K562 (cell line): ENCODE measurements around the gene TGM1. TPM values are rescaled to one million over a fixed set of nuclear protein-coding genes. Genes with fewer than 3 reads are reported as not detected.

ENCODE experiments used
- ATAC-seq: fragments of 200-7000 bp; cut with Tn5 transposase; 3 replicates; pipeline ENCODE4 v1.9.1; 2020; ENCODE audit warnings: moderate library complexity
- BruUV-seq: library from RNA; stranded (reverse); fragments of 400-500 nt; replicated peaks from 2 replicates; lab custom pipeline; 2021; lab: Mats Ljungman, UMichigan
- CTCF ChIA-PET: fragments of 300-600 bp; formaldehyde crosslinking; extraction: SDS; loops from one replicate; lab custom pipeline; 2021; ENCODE audit warnings: low intra/inter-chr PET ratio; lab: Yijun Ruan, JAX
- POLR2A ChIA-PET: fragments of 300-600, 350-650 bp; sonication (Branson Sonifier 250); formaldehyde crosslinking; extraction: SDS; loops from one replicate; lab custom pipeline; 2021; ENCODE audit warnings: antibody characterized with exemption, inconsistent platforms; lab: Yijun Ruan, JAX
- DNase-seq, 4 experiments: peaks; one replicate each; pipeline versions ENCODE4 v3.0.0 to v3.0.0-alpha.2; 2011 to 2018; ENCODE audit warnings: low spot score in 3 of 4, mixed read lengths in 3 of 4; ENCODE audit errors: extremely low read depth in 1 of 4
- FAIRE-seq: peaks from 2 replicates; lab custom pipeline; 2011; peaks lifted over from hg19 to GRCh38; lab: Jason Lieb, UNC
- H2AFZ ChIP-seq: 2 replicates; pipeline ENCODE4 v1.6.0; 2011; ENCODE audit warnings: low read depth, low read length, control low read depth, inconsistent platforms
- H3K27ac ChIP-seq: fragments of 200-600 bp; 3 replicates; pipeline ENCODE4 v1.8.0; 2011; ENCODE audit warnings: low read depth, mild to moderate bottlenecking, control low read depth, inconsistent platforms, low read length, moderate library complexity, mixed read lengths; ENCODE audit errors: extremely low read depth
- H3K27me3 ChIP-seq, 2 experiments: fragments of 300-600 bp in 1 of 2; 2 replicates in 1 of 2; 3 replicates in 1 of 2; pipeline versions ENCODE4 v1.6.0 to v1.8.0; 2011; ENCODE audit warnings: inconsistent platforms in 2 of 2, low read length in 2 of 2, mild to moderate bottlenecking in 1 of 2, mixed read lengths in 1 of 2, moderate library complexity in 1 of 2; ENCODE audit not compliant: control insufficient read depth in 2 of 2, insufficient read depth in 2 of 2
- H3K36me3 ChIP-seq: fragments of 300-600 bp; 3 replicates; pipeline ENCODE4 v1.8.0; 2011; ENCODE audit warnings: mild to moderate bottlenecking, low read length, inconsistent platforms; ENCODE audit not compliant: control insufficient read depth, insufficient read depth
- H3K4me1 ChIP-seq, 2 experiments: fragments of 200-600 bp in 1 of 2; replicated peaks in 1 of 2; 2 replicates in 1 of 2; 3 replicates in 1 of 2; pipeline versions ENCODE4 v1.5.1 to v1.8.0; 2011; ENCODE audit warnings: inconsistent platforms in 2 of 2, low read length in 2 of 2, mild to moderate bottlenecking in 1 of 2, mixed read lengths in 1 of 2, moderate library complexity in 1 of 2; ENCODE audit not compliant: control insufficient read depth in 2 of 2, insufficient read depth in 2 of 2
- H3K4me2 ChIP-seq: 2 replicates; pipeline ENCODE4 v1.6.1; 2011; ENCODE audit warnings: low read length, control low read depth, inconsistent platforms, mixed read lengths; ENCODE audit not compliant: insufficient read depth
- H3K4me3 ChIP-seq: fragments of 200-600 bp; sonication (generic), shearing (Covaris generic); 2 replicates; pipeline ENCODE4 v1.5.1; 2016; ENCODE audit warnings: control low read depth, inconsistent platforms
- H3K79me2 ChIP-seq: fragments of 200-600 bp; 3 replicates; pipeline ENCODE4 v1.8.0; 2011; ENCODE audit warnings: low read length, inconsistent platforms; ENCODE audit not compliant: control insufficient read depth, insufficient read depth
- H3K9ac ChIP-seq, 2 experiments: 2 replicates each; pipeline versions ENCODE4 v1.6.0 to v1.6.1; 2011; ENCODE audit warnings: low read depth in 2 of 2, low read length in 2 of 2, control low read depth in 1 of 2, inconsistent platforms in 1 of 2, mild to moderate bottlenecking in 1 of 2, mixed read lengths in 1 of 2; ENCODE audit not compliant: insufficient read depth in 1 of 2
- H3K9me1 ChIP-seq: one replicate; pipeline ENCODE4 v1.6.0; 2011; ENCODE audit warnings: inconsistent platforms, mild to moderate bottlenecking, low read length, moderate library complexity; ENCODE audit not compliant: control insufficient read depth, insufficient read depth
- H3K9me3 ChIP-seq: replicated peaks from 2 replicates; pipeline ENCODE4 v1.5.1; 2011; ENCODE audit warnings: low read depth, low read length, inconsistent platforms; ENCODE audit not compliant: control insufficient read depth, insufficient read depth
- H4K20me1 ChIP-seq: replicated peaks from 2 replicates; pipeline ENCODE4 v1.6.1; 2011; ENCODE audit warnings: low read length, inconsistent platforms, mixed read lengths; ENCODE audit not compliant: control insufficient read depth, insufficient read depth
- BCL6 ChIP-seq: fragments of 250-450 bp; sonication (Bioruptor Pico); IDR thresholded peaks from 2 replicates; pipeline ENCODE4 v1.4.0; 2020
- BDP1 ChIP-seq: IDR thresholded peaks from 3 replicates; pipeline ENCODE4 v1.6.1; 2011; ENCODE audit not compliant: insufficient read length, insufficient read depth
- CBFA2T2 ChIP-seq: fragments of 450-650 bp; conservative IDR thresholded peaks from 2 replicates; pipeline ENCODE4 v1.6.1; 2017; ENCODE audit warnings: mild to moderate bottlenecking
- CCNT2 ChIP-seq: IDR thresholded peaks from 2 replicates; pipeline ENCODE4 v1.6.1; 2011; ENCODE audit warnings: borderline replicate concordance, low read depth, mild to moderate bottlenecking, moderate library complexity, mixed read lengths, low read length; ENCODE audit not compliant: insufficient read length; ENCODE audit errors: extremely low read depth
- ERF ChIP-seq: fragments of 450-650 bp; formaldehyde crosslinking; IDR thresholded peaks from 2 replicates; pipeline ENCODE4 v1.4.0; 2020; ENCODE audit warnings: mild to moderate bottlenecking, mixed read lengths
- FOXK2 ChIP-seq, 2 experiments: fragments of 450-650 bp; IDR thresholded peaks in 1 of 2; conservative IDR thresholded peaks in 1 of 2; 2 replicates each; pipeline ENCODE4 v1.6.1; 2016; ENCODE audit warnings: low read depth in 2 of 2, mild to moderate bottlenecking in 1 of 2
- IFI16 ChIP-seq: fragments of 250-450 bp; sonication (Bioruptor Pico); IDR thresholded peaks from 2 replicates; pipeline ENCODE4 v2.1.2; 2022; ENCODE audit warnings: mild to moderate bottlenecking, inconsistent platforms
- MAZ ChIP-seq, 2 experiments: fragments of 450-650 bp in 1 of 2; sonication (generic) in 1 of 2; formaldehyde crosslinking; IDR thresholded peaks in 1 of 2; conservative IDR thresholded peaks in 1 of 2; 2 replicates each; pipeline versions ENCODE4 v1.4.0 to v1.5.0; 2020; ENCODE audit warnings: mild to moderate bottlenecking in 1 of 2, missing genetic modification reagents in 1 of 2
- NR2C1 ChIP-seq, 2 experiments: fragments of 450-650 bp; IDR thresholded peaks; 2 replicates each; pipeline ENCODE4 v1.6.1; 2017; ENCODE audit warnings: mild to moderate bottlenecking in 2 of 2, antibody characterized with exemption in 1 of 2, inconsistent platforms in 1 of 2, missing compliant biosample characterization in 1 of 2, missing genetic modification characterization in 1 of 2
- NR2F6 ChIP-seq: fragments of 450-650 bp; formaldehyde crosslinking; IDR thresholded peaks from 2 replicates; pipeline ENCODE4 v1.4.0; 2020; ENCODE audit warnings: mild to moderate bottlenecking
- NR3C1 ChIP-seq: sonication (generic); formaldehyde crosslinking; IDR thresholded peaks from 2 replicates; pipeline ENCODE4 v1.8.1; 2022; ENCODE audit warnings: missing genetic modification reagents
- TCF7 ChIP-seq: sonication (generic); IDR thresholded peaks from 2 replicates; pipeline ENCODE4 v1.6.1; 2016; ENCODE audit warnings: antibody characterized with exemption, borderline replicate concordance
- ZNF57 ChIP-seq: fragments of 450-650 bp; formaldehyde crosslinking; IDR thresholded peaks from 2 replicates; pipeline ENCODE4 v1.4.0; 2020; ENCODE audit warnings: mild to moderate bottlenecking, moderate library complexity
- WGBS: fragments of 100-300 bp; shearing (Covaris generic); methylation state at CpG from one replicate; pipeline ENCODE4 v1.1.6; 2016; ENCODE audit warnings: low coverage, mixed read lengths; ENCODE audit not compliant: insufficient coverage; ENCODE audit errors: missing lambda C conversion rate; 5-methylcytosine and 5-hydroxymethylcytosine counted together
- in situ Hi-C: fragments of 300-500 bp; cut with MboI; formaldehyde crosslinking; loops from 4 replicates; pipeline ENCODE4 v1.15.0; 2018; ENCODE audit warnings: inconsistent platforms, mixed read lengths
- intact Hi-C: fragments of 100-400 bp; cut with micrococcal nuclease; formaldehyde crosslinking; loops from 2 replicates; pipeline ENCODE4 v1.14.2; 2022
- polyA plus RNA-seq, 8 experiments: library from polyadenylated mRNA; depleted of rRNA in 4 of 8; stranded (reverse) in 5 of 8; unstranded in 3 of 8; fragments of >200 nt; fragmentation: Nextera tagmentation in 2 of 8; fragmentation: Illumina TruSeq in 1 of 8; extraction: Ambion mirVana in 2 of 8; extraction: Trizol in 1 of 8; gene quantifications; 2 replicates each; pipeline versions ENCODE4 v1.2.1 to v1.2.3, GENCODE V29; 2011 to 2014; ENCODE audit warnings: inconsistent platforms in 1 of 8, missing spikeins in 1 of 8
- total RNA-seq, 7 experiments: library from RNA; depleted of rRNA in 6 of 7; stranded (reverse); fragments of >200 nt in 6 of 7; fragmentation: Illumina TruSeq in 2 of 7; extraction: Trizol in 2 of 7; gene quantifications; 2 replicates each; pipeline versions ENCODE4 v1.2.1 to v1.2.3, GENCODE V29; 2011 to 2021; ENCODE audit warnings: low replicate concordance in 1 of 7
- TF ChIP-seq, protein P1 (sequence below): fragments of 250-450 bp; sonication (Bioruptor Pico); IDR thresholded peaks from 2 replicates; pipeline ENCODE4 v1.4.0; 2020; ENCODE audit warnings: borderline replicate concordance
- TF ChIP-seq, protein P2 (sequence below): fragments of 250-450 bp; sonication (Bioruptor Pico); IDR thresholded peaks from 2 replicates; pipeline ENCODE4 v1.8.0; 2021; ENCODE audit warnings: mild to moderate bottlenecking, moderate library complexity
- TF ChIP-seq, protein P3 (sequence below): sonication (generic); formaldehyde crosslinking; IDR thresholded peaks from 2 replicates; pipeline ENCODE4 v1.8.0; 2022; ENCODE audit warnings: missing genetic modification reagents, mild to moderate bottlenecking, borderline replicate concordance

TGM1 gene
- total and polyA plus RNA-seq, 9 of the 15 experiments (the other 6 are each of a cell fraction or from before 2014, with no cell fraction given), result 0.13 to 4.4 (median 0.88) TPM

DNA sequence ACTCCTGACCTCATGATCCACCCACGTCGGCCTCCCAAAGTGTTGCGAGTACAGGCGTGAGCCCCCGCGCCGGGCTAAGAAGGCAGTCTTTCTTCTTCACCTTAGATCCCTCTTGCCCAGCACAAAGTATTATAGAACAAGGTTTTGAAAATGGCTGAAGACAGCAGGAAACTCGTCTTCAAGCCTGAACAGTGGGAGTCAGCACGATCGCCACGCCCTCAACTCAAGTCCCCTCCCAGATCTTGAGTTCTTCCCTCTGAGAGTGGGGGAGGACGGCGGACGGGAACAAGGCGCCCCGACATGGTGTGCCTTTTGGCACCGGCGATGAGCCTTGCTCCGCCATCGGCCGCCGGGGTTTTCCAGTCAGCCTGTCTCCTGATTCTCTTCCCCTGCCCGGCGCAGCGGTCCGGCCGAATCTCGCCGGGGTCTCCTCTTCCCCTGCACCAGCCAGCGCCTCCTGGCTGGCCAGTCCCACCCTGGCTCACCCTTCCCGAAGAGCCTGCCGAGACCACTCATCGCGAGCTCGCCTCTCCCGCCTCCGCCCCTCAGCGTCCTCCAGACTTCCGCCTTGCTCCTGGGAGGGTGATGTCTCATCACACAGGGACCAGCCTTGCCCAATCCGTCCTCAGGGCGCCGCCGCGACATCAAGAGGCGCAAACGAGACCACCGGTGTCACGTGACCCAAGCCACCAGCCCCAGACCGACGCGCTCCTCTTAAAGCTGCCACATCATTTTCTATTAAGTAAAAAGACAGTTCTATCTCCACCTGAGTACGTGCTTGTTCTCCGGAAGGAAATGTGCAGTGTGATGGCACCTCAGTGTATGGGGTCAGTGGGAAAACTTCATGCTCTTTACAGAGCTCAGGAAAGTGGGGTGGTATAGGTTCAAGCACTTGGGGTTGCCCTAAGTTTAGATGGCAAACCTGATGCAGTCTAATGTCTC lies 49.8 kb downstream of the TGM1 start, which contains the start of gene CHMP4A:
Gene CHMP4A (minus strand): TSS at position 565 of the 942 bp plus-strand sequence. CDS start 49 bp downstream, at position 516.
- peaks cover 26% of the 10 kb centered on the region for H3K79me2 ChIP-seq
- peak within 1 kb of the TSS; percentile 94 for H2AFZ ChIP-seq
- in situ Hi-C loops (no loop called here), intact Hi-C loops (no loop called here)
- WGBS, result 1% methylated on average over 29 of the region's 53 CpGs
- H3K36me3 ChIP-seq, result peaks cover 40% of the 10 kb centered on the region; the same call in 2 of the 3 replicates
- peak within 1 kb of the TSS; percentile 85 for H3K4me3 ChIP-seq
- no peaks in the 10 kb centered on the region for H3K9me1 ChIP-seq
- ChIA-PET POLR2A (interaction anchor here (0.5 to 3.6 kb wide), 10 partner anchors 9 to 159 kb away, joined by 3 to 21 read pairs (median 4); partner anchors contain the start of genes DCAF11, TINF2 and TM9SF1), CTCF (no interaction called here)
- peaks cover 4 to 13% of the 10 kb centered on the region in 2 experiments; a peak in 4 of 5 replicates for H3K4me1 ChIP-seq
- H4K20me1 ChIP-seq, result no peaks in the 10 kb centered on the region
- H3K9me3 ChIP-seq, result no peaks in the 10 kb centered on the region
- H3K4me2 ChIP-seq, result peak within 1 kb of the TSS; percentile 94
- DNase-seq (peak; percentile 87 to 97 (median 90)), FAIRE-seq (peak; percentile 95), ATAC-seq (peak; percentile 94)
- BruUV-seq, result no TSS peak
- peak within 1 kb of the TSS; percentile 98 for H3K27ac ChIP-seq
- H3K9ac ChIP-seq, result peak within 1 kb of the TSS; percentile 95 to 96
- no peaks in the 10 kb centered on the region for H3K27me3 ChIP-seq
- 0 out of 2 replicates have a peak, but pooled peaks have one; percentile 20 for TF ChIP-seq TCF7
- TF ChIP-seq NR2F6 (CRISPR knock-in tag), result peak; percentile 52; the same call in 1 of the 2 replicates
- peak; percentile 33 to 85; a peak in 2 of 4 replicates for TF ChIP-seq MAZ (CRISPR knock-in tag; conservative IDR thresholded peaks at IDR 0.05 in 1 of 2, IDR thresholded peaks at IDR 0.05 in 1 of 2)
- TF ChIP-seq CCNT2, result peak; percentile 57
- peak; percentile 84 to 90 for TF ChIP-seq FOXK2 (conservative IDR thresholded peaks at IDR 0.05 in 1 of 2, IDR thresholded peaks at IDR 0.05 in 1 of 2; ENCODE audit: low read depth in 2 of 2)
- TF ChIP-seq, protein P1, sequence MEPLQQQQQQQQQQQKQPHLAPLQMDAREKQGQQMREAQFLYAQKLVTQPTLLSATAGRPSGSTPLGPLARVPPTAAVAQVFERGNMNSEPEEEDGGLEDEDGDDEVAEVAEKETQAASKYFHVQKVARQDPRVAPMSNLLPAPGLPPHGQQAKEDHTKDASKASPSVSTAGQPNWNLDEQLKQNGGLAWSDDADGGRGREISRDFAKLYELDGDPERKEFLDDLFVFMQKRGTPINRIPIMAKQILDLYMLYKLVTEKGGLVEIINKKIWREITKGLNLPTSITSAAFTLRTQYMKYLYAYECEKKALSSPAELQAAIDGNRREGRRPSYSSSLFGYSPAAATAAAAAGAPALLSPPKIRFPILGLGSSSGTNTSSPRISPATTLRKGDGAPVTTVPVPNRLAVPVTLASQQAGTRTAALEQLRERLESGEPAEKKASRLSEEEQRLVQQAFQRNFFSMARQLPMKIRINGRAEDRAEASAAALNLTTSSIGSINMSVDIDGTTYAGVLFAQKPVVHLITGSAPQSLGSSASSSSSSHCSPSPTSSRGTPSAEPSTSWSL (CRISPR knock-in tag), result no peak
- peak; percentile 41; the same call in 1 of the 2 replicates for TF ChIP-seq ZNF57 (CRISPR knock-in tag)
- peak; percentile 96 for TF ChIP-seq CBFA2T2
- TF ChIP-seq, protein P2, sequence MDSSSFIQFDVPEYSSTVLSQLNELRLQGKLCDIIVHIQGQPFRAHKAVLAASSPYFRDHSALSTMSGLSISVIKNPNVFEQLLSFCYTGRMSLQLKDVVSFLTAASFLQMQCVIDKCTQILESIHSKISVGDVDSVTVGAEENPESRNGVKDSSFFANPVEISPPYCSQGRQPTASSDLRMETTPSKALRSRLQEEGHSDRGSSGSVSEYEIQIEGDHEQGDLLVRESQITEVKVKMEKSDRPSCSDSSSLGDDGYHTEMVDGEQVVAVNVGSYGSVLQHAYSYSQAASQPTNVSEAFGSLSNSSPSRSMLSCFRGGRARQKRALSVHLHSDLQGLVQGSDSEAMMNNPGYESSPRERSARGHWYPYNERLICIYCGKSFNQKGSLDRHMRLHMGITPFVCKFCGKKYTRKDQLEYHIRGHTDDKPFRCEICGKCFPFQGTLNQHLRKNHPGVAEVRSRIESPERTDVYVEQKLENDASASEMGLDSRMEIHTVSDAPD (CRISPR knock-in tag), result no peak
- TF ChIP-seq, protein P3, sequence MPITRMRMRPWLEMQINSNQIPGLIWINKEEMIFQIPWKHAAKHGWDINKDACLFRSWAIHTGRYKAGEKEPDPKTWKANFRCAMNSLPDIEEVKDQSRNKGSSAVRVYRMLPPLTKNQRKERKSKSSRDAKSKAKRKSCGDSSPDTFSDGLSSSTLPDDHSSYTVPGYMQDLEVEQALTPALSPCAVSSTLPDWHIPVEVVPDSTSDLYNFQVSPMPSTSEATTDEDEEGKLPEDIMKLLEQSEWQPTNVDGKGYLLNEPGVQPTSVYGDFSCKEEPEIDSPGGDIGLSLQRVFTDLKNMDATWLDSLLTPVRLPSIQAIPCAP (CRISPR knock-in tag), result no peak
- no peak for TF ChIP-seq BCL6 (CRISPR knock-in tag)
- no peak for TF ChIP-seq NR3C1 (CRISPR knock-in tag)
- peak; percentile 68 for TF ChIP-seq NR2C1 (IDR thresholded peaks at IDR 0.05)
- TF ChIP-seq NR2C1 (tag; IDR thresholded peaks at IDR 0.05), result no peak
- TF ChIP-seq BDP1, result no peak
- TF ChIP-seq ERF (CRISPR knock-in tag), result no peak
- TF ChIP-seq IFI16 (CRISPR knock-in tag), result no peak
